ENCODE results near the gene B4GALNT4. TPM values are rescaled to one million over a fixed set of nuclear protein-coding genes. Genes with fewer than 3 reads are reported as not detected.

Gene B4GALNT4
- total RNA-seq, 1 donor from 2014 or later: 31.6 TPM

- Histone ChIP-seq H3K36me3 (ENCODE audit: control insufficient read depth, insufficient read depth, low read length) (no peaks in the 10 kb centered on the region), H3K4me3 (ENCODE audit: low read depth, low read length) (no peak overlapping the region), H3K27me3 (ENCODE audit: control insufficient read depth, insufficient read depth, low read length) (peaks cover 9% of the 10 kb centered on the region)
- no peak for DNase-seq (ENCODE audit: low read depth)
- TF ChIP-seq, protein P1, sequence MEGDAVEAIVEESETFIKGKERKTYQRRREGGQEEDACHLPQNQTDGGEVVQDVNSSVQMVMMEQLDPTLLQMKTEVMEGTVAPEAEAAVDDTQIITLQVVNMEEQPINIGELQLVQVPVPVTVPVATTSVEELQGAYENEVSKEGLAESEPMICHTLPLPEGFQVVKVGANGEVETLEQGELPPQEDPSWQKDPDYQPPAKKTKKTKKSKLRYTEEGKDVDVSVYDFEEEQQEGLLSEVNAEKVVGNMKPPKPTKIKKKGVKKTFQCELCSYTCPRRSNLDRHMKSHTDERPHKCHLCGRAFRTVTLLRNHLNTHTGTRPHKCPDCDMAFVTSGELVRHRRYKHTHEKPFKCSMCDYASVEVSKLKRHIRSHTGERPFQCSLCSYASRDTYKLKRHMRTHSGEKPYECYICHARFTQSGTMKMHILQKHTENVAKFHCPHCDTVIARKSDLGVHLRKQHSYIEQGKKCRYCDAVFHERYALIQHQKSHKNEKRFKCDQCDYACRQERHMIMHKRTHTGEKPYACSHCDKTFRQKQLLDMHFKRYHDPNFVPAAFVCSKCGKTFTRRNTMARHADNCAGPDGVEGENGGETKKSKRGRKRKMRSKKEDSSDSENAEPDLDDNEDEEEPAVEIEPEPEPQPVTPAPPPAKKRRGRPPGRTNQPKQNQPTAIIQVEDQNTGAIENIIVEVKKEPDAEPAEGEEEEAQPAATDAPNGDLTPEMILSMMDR (IDR thresholded peaks at IDR 0.05; ENCODE audit: insufficient read depth, low read length, poor library complexity, severe bottlenecking): no peak
Observed at GRCh38 chr11:375065-376025, 6.0 kb downstream of the B4GALNT4 start.

- TF ChIP-seq, protein P1 (IDR thresholded peaks at IDR 0.05; ENCODE audit: insufficient read depth, low read length, poor library complexity, severe bottlenecking): no peak
- H3K36me3 ChIP-seq (ENCODE audit: control insufficient read depth, insufficient read depth, low read length): no peaks in the 10 kb centered on the region
- no peak overlapping the region for H3K4me3 ChIP-seq (ENCODE audit: low read depth, low read length)
- DNase-seq (ENCODE audit: low read depth): no peak
- no peaks in the 10 kb centered on the region for H3K27me3 ChIP-seq (ENCODE audit: control insufficient read depth, insufficient read depth, low read length)
Observed at GRCh38 chr11:376531-377173, 7.4 kb downstream of the B4GALNT4 start.

DNA sequence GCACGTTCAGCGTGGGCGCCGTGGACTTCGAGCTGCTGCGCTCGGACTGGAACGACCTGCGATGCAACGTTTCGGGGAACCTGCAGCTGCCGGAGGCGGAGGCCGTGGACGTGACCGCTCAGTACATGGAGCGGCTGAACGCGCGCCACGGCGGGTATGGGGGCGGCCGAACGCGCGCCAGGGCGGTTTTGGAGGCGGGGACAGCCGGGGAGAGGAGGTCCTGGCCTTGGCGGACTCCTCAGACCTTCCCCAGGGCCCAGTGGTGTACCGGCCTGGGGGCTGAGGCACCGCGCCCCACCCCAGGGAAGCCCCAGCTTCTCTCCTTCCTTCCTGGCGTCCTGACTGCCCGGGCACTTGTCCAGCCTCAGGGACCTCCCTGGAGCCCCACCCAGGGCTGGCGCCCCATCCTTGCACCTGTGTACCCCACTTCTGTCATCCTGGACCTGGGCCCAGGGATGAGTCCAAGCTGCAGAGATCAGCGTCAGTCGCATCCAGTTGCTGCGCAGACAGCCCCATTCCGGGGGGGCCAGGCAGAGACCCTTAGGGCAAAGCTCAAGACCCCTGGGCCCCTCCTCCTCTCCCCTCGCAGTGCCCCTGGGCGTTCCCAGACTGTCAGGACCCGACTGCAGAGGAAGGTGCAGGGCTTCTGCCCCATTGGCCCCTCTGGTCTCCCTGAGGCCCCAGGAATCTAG is 8.0 kb downstream of the B4GALNT4 start:
- Histone ChIP-seq H3K36me3 (ENCODE audit: control insufficient read depth, insufficient read depth, low read length) (no peaks in the 10 kb centered on the region), H3K4me3 (ENCODE audit: low read depth, low read length) (no peak overlapping the region), H3K27me3 (ENCODE audit: control insufficient read depth, insufficient read depth, low read length) (no peaks in the 10 kb centered on the region)
- TF ChIP-seq, protein P1 (IDR thresholded peaks at IDR 0.05; ENCODE audit: insufficient read depth, low read length, poor library complexity, severe bottlenecking): no peak
- DNase-seq (ENCODE audit: low read depth): no peak

GRCh38 chr11:377883-378500 is 8.7 kb downstream of the B4GALNT4 start:
- TF ChIP-seq, protein P1 (IDR thresholded peaks at IDR 0.05; ENCODE audit: insufficient read depth, low read length, poor library complexity, severe bottlenecking): no peak
- Histone ChIP-seq H3K4me3 (ENCODE audit: low read depth, low read length) (no peak overlapping the region), H3K27me3 (ENCODE audit: control insufficient read depth, insufficient read depth, low read length) (no peaks in the 10 kb centered on the region), H3K36me3 (ENCODE audit: control insufficient read depth, insufficient read depth, low read length) (no peaks in the 10 kb centered on the region)
- DNase-seq (ENCODE audit: low read depth): no peak

DNA sequence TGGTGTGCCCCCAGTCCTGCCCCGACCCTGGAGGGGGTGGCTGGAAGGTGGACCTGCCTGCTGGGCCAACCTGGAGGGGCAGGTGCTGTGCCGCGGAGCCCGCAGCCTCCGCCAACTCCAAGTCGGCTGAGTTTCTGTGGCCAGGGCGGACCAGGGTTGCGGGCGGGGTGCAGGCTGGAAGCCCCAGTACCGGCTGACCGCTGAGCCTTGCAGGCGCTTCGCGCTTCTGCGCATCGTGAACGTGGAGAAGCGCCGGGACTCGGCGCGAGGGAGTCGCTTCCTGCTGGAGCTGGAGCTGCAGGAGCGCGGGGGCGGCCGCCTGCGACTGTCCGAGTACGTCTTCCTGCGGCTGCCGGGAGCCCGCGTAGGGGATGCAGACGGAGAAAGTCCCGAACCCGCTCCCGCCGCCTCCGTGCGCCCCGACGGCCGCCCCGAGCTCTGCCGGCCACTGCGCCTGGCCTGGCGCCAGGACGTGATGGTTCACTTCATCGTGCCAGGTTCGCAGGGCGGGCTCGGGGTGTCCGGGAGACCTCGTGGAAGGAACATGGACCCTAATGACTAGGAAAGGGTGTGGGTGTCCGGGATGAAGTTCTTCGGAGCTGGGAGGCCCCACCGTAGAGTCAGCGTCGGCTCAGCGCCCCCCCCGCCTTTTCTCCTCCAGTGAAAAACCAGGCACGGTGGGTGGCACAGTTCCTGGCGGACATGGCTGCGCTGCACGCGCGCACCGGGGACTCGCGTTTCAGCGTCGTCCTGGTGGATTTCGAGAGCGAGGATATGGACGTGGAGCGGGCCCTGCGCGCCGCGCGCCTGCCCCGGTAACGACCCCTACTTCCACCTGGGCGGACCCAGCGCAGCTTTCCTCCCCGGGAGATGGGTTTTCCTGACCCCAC is 10.2 kb downstream of the B4GALNT4 start:
- Histone ChIP-seq H3K4me3 (ENCODE audit: low read depth, low read length) (no peak overlapping the region), H3K36me3 (ENCODE audit: control insufficient read depth, insufficient read depth, low read length) (no peaks in the 10 kb centered on the region), H3K27me3 (ENCODE audit: control insufficient read depth, insufficient read depth, low read length) (peaks cover 7% of the 10 kb centered on the region)
- TF ChIP-seq, protein P1 (IDR thresholded peaks at IDR 0.05; ENCODE audit: insufficient read depth, low read length, poor library complexity, severe bottlenecking): no peak
- no peak for DNase-seq (ENCODE audit: low read depth)
